MCF 10A (cell line): ENCODE measurements around the gene ELMO1. TPM values are rescaled to one million over a fixed set of nuclear protein-coding genes. Genes with fewer than 3 reads are reported as not detected.

Experiments
- BruUV-seq: library from RNA; stranded (reverse); fragments of 400-500 nt; replicated peaks from 2 replicates; lab custom pipeline; 2021; lab: Mats Ljungman, UMichigan
- CTCF ChIA-PET: fragments of 300-600 bp; sonication (Branson Sonifier 250); formaldehyde crosslinking; extraction: SDS; loops from one replicate; lab custom pipeline; 2021; ENCODE audit warnings: antibody characterized with exemption, inconsistent platforms; lab: Yijun Ruan, JAX
- POLR2A ChIA-PET: fragments of 300-600, 350-650 bp; sonication (Branson Sonifier 250); formaldehyde crosslinking; extraction: SDS; loops from one replicate; lab custom pipeline; 2020; ENCODE audit warnings: antibody characterized with exemption, inconsistent platforms; lab: Yijun Ruan, JAX
- DNase-seq: peaks from one replicate; pipeline ENCODE4 v3.0.0-alpha.2; 2018; ENCODE audit not compliant: unreplicated experiment
- H3K27ac Mint-ChIP-seq: one replicate; pipeline ENCODE4 v1.8.0; 2022; ENCODE audit warnings: mild to moderate bottlenecking, low read depth, mixed read lengths; ENCODE audit not compliant: unreplicated experiment
- H3K27me3 Mint-ChIP-seq: one replicate; pipeline ENCODE4 v1.8.0; 2022; ENCODE audit warnings: mixed read lengths; ENCODE audit not compliant: insufficient read depth, unreplicated experiment
- H3K36me3 Mint-ChIP-seq: one replicate; pipeline ENCODE4 v1.8.0; 2022; ENCODE audit warnings: mild to moderate bottlenecking, moderate library complexity, mixed read lengths; ENCODE audit not compliant: insufficient read depth, unreplicated experiment
- H3K4me1 Mint-ChIP-seq: one replicate; pipeline ENCODE4 v1.8.0; 2022; ENCODE audit warnings: mixed read lengths; ENCODE audit not compliant: insufficient read depth, unreplicated experiment
- H3K4me3 Mint-ChIP-seq: one replicate; pipeline ENCODE4 v1.8.0; 2022; ENCODE audit warnings: mild to moderate bottlenecking, moderate library complexity, mixed read lengths; ENCODE audit not compliant: unreplicated experiment
- H3K9me3 Mint-ChIP-seq: one replicate; pipeline ENCODE4 v1.8.0; 2022; ENCODE audit warnings: mixed read lengths; ENCODE audit not compliant: unreplicated experiment
- CTCF ChIP-seq: fragments of 200-600 bp; IDR thresholded peaks from one replicate; pipeline ENCODE4 v1.8.0; 2022; ENCODE audit warnings: antibody characterized with exemption, mild to moderate bottlenecking; ENCODE audit not compliant: unreplicated experiment
- intact Hi-C: fragments of 100-400 bp; cut with micrococcal nuclease; formaldehyde crosslinking; loops from 2 replicates; pipeline ENCODE4 v1.14.1; 2022
- total RNA-seq: library from RNA; stranded (reverse); gene quantifications from 2 replicates; pipeline ENCODE4 v1.2.3, GENCODE V29; 2022

ELMO1 gene
- total RNA-seq, 1 experiment from 2014 or later = 0.30 TPM

- intact Hi-C loops = no loop called here
- Mint-ChIP-seq H3K36me3 (no peaks in the 10 kb centered on the region), H3K27ac (no peak overlapping the region), H3K4me1 (no peaks in the 10 kb centered on the region), H3K9me3 (no peaks in the 10 kb centered on the region), H3K4me3 (no peak overlapping the region), H3K27me3 (no peaks in the 10 kb centered on the region)
- no TSS peak for BruUV-seq
- ChIA-PET POLR2A (no interaction called here), CTCF (no interaction called here)
- TF ChIP-seq CTCF = no peak
- no peak for DNase-seq
Observed at GRCh38 chr7:37430171-37430570, 18.5 kb downstream of the ELMO1 start.

GRCh38 chr7:37429435-37429791 is 19.3 kb downstream of the ELMO1 start:
- Mint-ChIP-seq H3K9me3 (no peaks in the 10 kb centered on the region), H3K27me3 (no peaks in the 10 kb centered on the region), H3K4me3 (no peak overlapping the region), H3K4me1 (no peaks in the 10 kb centered on the region), H3K36me3 (no peaks in the 10 kb centered on the region), H3K27ac (no peak overlapping the region)
- ChIA-PET POLR2A (no interaction called here), CTCF (interaction anchor here (0.6 kb wide), 1 partner anchor 184 kb away, joined by 3 read pairs; no protein-coding TSS in a partner anchor)
- TF ChIP-seq CTCF = no peak
- intact Hi-C loops = no loop called here
- BruUV-seq = no TSS peak
- no peak for DNase-seq

- DNase-seq = no peak
- H3K4me1 Mint-ChIP-seq = no peaks in the 10 kb centered on the region
- TF ChIP-seq CTCF = no peak
- no peak overlapping the region for H3K27ac Mint-ChIP-seq
- CTCF ChIA-PET = interaction anchor here (0.7 kb wide), 2 partner anchors 108 to 443 kb away, joined by 3 read pairs; no protein-coding TSS in a partner anchor
- intact Hi-C loops = no loop called here
- POLR2A ChIA-PET = no interaction called here
- H3K36me3 Mint-ChIP-seq = no peaks in the 10 kb centered on the region
- no peaks in the 10 kb centered on the region for H3K9me3 Mint-ChIP-seq
- BruUV-seq = no TSS peak
- no peaks in the 10 kb centered on the region for H3K27me3 Mint-ChIP-seq
- H3K4me3 Mint-ChIP-seq = no peak overlapping the region
Observed at GRCh38 chr7:37428681-37429434, 19.8 kb downstream of the ELMO1 start.

GRCh38 chr7:37427276-37427940 is 21.3 kb downstream of the ELMO1 start:
- Mint-ChIP-seq H3K27me3 (no peaks in the 10 kb centered on the region), H3K4me3 (no peak overlapping the region), H3K4me1 (no peaks in the 10 kb centered on the region), H3K27ac (no peak overlapping the region), H3K9me3 (no peaks in the 10 kb centered on the region), H3K36me3 (no peaks in the 10 kb centered on the region)
- intact Hi-C loops = no loop called here
- CTCF ChIA-PET = no interaction called here
- no TSS peak for BruUV-seq
- POLR2A ChIA-PET = interaction anchor here (0.9 kb wide), 1 partner anchor 12 kb away, joined by 3 read pairs; no protein-coding TSS in a partner anchor
- TF ChIP-seq CTCF = no peak
- DNase-seq = no peak
